ENCODE measurements around the gene PIAS1.

- TF ChIP-seq POLR2A (IDR thresholded peaks at IDR 0.05): no peak
- no peak for TF ChIP-seq CTCF (IDR thresholded peaks at IDR 0.05)
Measured at GRCh38 chr15:68239025-68239424, 184.9 kb downstream of the PIAS1 start.
